BE2C (cell line): ENCODE data around the gene PGF.

Experiments used
- DNase-seq: peaks from one replicate; pipeline ENCODE4 v3.0.0-alpha.2; 2020
- H3K27me3 ChIP-seq: fragments of 250-450 bp; sonication (Bioruptor Pico); 2 replicates; pipeline ENCODE4 v1.5.1; 2020; ENCODE audit warnings: mild to moderate bottlenecking
- H3K36me3 ChIP-seq: fragments of 250-450 bp; sonication (Bioruptor Pico); 2 replicates; pipeline ENCODE4 v1.5.1; 2020; ENCODE audit warnings: mild to moderate bottlenecking
- H3K4me1 ChIP-seq: fragments of 250-450 bp; sonication (Bioruptor Pico); 2 replicates; pipeline ENCODE4 v1.5.1; 2020
- H3K4me3 ChIP-seq: 2 replicates; pipeline ENCODE4 v1.5.1; 2011; ENCODE audit warnings: low read depth, low read length
- H3K9me3 ChIP-seq: fragments of 250-450 bp; sonication (Bioruptor Pico); 2 replicates; pipeline ENCODE4 v1.5.1; 2020
- TF ChIP-seq, protein P1 (sequence below): IDR thresholded peaks from 2 replicates; pipeline ENCODE4 v1.5.1; 2012; ENCODE audit warnings: mild to moderate bottlenecking, low read depth, low read length

PGF gene

DNA sequence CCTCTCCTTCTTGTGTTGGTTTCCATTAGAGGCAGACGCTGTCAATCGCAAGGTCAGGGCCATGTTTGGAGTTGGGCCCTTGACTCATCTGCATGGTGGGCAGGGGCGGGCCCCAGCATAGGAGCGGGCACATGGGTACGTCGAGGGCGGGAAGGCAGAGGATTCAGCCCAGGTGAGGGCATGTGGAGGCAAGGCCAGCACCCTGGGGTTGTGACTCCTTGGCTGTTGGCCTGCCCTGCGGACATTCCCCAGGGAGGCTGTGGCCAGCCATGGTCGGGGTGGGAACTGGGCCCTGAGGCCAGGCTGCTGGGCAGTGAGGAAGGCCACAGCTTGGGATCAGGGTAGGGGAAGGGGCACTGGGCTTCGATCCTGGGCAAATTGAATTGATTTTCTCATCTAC, 42.6 kb downstream of the PGF start:
- TF ChIP-seq, protein P1, sequence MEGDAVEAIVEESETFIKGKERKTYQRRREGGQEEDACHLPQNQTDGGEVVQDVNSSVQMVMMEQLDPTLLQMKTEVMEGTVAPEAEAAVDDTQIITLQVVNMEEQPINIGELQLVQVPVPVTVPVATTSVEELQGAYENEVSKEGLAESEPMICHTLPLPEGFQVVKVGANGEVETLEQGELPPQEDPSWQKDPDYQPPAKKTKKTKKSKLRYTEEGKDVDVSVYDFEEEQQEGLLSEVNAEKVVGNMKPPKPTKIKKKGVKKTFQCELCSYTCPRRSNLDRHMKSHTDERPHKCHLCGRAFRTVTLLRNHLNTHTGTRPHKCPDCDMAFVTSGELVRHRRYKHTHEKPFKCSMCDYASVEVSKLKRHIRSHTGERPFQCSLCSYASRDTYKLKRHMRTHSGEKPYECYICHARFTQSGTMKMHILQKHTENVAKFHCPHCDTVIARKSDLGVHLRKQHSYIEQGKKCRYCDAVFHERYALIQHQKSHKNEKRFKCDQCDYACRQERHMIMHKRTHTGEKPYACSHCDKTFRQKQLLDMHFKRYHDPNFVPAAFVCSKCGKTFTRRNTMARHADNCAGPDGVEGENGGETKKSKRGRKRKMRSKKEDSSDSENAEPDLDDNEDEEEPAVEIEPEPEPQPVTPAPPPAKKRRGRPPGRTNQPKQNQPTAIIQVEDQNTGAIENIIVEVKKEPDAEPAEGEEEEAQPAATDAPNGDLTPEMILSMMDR = no peak
- Histone ChIP-seq H3K4me1 (no peaks in the 10 kb centered on the region; the same call in 1 of the 2 replicates), H3K36me3 (no peaks in the 10 kb centered on the region), H3K9me3 (no peaks in the 10 kb centered on the region), H3K27me3 (no peaks in the 10 kb centered on the region), H3K4me3 (no peak overlapping the region)
- no peak for DNase-seq

DNA sequence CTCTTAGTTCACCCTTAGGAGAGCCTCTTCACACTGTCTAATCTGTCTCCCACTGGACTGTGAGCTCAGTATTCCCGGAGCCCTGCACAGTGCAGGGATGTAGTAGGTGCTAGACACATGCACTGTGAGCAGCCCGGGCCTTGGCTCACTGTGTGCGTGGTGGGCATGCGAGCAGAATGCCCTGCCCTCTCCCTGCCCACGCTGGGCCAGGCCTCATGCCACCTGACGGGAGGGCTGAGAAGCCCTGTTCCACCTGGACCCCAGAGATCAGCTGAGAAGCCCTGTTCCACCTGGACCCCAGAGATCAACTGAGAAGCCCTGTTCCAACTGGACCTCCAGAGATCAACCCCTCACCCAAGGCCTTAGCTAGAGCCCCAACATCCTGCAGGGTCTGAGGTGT, 43.3 kb downstream of the PGF start:
- Histone ChIP-seq H3K9me3 (no peaks in the 10 kb centered on the region), H3K4me1 (peaks cover 5% of the 10 kb centered on the region), H3K27me3 (no peaks in the 10 kb centered on the region), H3K4me3 (no peak overlapping the region), H3K36me3 (no peaks in the 10 kb centered on the region)
- DNase-seq = no peak
- TF ChIP-seq, protein P1 = no peak

DNA sequence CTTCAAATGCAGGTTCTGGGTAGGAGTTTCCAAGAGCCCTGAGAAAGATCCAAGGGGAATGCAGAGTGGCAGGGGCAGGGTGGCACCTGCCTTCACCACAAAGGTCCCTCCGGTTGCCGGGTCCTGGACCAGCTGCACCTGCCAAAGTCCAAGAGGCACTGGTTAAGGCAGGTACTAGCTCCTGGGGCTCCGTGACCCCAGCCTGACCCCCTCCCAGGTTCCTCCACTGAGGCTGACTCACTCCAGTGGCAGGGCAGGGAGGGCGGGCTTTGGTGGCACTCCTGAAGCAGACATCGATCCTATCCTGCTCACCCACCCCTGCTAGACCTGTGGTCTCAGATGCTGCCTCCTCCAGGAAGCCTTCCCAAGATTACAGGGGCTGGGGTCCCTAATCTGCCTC, 43.7 kb downstream of the PGF start:
- Histone ChIP-seq H3K27me3 (no peaks in the 10 kb centered on the region), H3K9me3 (no peaks in the 10 kb centered on the region)
- DNase-seq = no peak

DNA sequence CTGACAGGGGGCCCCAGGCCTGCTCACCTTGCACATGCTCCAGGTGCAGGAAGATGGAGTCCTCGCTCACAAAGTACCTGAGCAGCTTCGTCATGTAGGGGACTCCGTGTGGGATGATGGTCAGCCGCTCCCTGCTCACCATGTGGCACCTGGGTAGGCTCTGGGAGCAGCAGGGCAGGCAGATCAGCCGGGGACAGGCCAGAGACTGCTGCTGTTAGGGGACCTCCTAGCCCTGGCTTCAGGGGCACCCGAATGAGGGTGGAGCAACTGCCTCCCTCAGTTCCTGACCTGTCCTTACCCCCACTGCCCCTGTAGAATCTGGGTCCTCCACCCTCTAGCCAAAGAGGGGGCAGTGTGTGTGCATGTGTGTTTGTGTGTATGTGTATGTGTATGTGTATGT, 44.2 kb downstream of the PGF start:
- Histone ChIP-seq H3K4me3 (no peak overlapping the region), H3K27me3 (no peaks in the 10 kb centered on the region), H3K9me3 (no peaks in the 10 kb centered on the region), H3K4me1 (peaks cover 6% of the 10 kb centered on the region), H3K36me3 (peaks cover 5% of the 10 kb centered on the region)
- no peak for DNase-seq
- TF ChIP-seq, protein P1 = no peak

More for the DNA sequence above, 43.7 kb downstream of the PGF start:
- H3K36me3 ChIP-seq = peaks cover 2% of the 10 kb centered on the region; the same call in 1 of the 2 replicates
- H3K4me3 ChIP-seq = no peak overlapping the region
- TF ChIP-seq, protein P1 = no peak
- peaks cover 6% of the 10 kb centered on the region for H3K4me1 ChIP-seq

DNA sequence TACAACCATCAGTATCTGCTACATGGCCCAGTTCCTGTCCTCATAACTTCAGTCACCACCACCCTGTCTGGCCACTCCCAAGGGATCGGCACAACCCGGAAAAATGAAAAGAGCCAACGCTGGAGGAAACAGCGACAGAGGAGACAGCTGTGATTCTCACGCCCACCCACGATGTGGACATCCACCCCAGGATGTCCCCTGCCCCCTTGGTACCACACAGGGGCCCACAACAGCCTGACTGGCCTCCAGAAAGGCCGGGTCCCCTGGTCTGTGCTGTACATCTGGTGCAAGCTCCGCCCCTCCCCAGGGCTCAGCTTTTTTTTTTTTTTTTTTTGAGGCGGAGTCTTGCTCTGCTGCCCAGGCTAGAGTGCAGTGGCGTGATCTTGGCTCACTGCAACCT, 44.8 kb downstream of the PGF start:
- TF ChIP-seq, protein P1 = no peak
- no peak for DNase-seq
- H3K4me3 ChIP-seq = no peak overlapping the region
- H3K27me3 ChIP-seq = no peaks in the 10 kb centered on the region
- H3K4me1 ChIP-seq = peaks cover 10% of the 10 kb centered on the region
- peaks cover 10% of the 10 kb centered on the region for H3K36me3 ChIP-seq
- H3K9me3 ChIP-seq = no peaks in the 10 kb centered on the region

DNA sequence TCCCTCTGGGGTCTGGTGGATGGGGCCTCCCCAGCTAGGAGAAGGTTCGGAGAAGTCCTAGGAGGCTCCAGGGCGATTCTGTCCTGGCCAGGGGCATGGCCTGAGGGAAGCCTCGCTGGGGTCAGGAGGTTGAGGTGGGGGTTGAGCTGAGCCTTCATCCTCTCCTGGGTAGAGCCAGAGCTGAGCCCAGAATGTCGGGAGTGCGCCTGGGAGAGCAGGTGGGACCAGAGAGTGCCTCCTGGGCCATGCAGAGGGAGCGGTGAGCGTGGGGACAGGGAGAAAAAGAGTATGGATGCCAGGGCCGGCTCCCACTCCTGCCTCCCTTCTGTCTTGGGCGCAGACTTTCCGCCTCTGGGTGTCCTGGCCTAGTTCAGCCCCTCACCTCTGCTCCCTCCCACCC, 45.5 kb downstream of the PGF start:
- H3K9me3 ChIP-seq = no peaks in the 10 kb centered on the region
- DNase-seq = no peak
- H3K36me3 ChIP-seq = peaks cover 12% of the 10 kb centered on the region
- no peak overlapping the region for H3K4me3 ChIP-seq
- TF ChIP-seq, protein P1 = no peak
- no peaks in the 10 kb centered on the region for H3K27me3 ChIP-seq
- H3K4me1 ChIP-seq = peaks cover 12% of the 10 kb centered on the region
